KOPT-K1 (cell line): ENCODE data around the gene NXT1.
"Not testable (repeated sequence)": the region's sequence is repeated elsewhere in the genome, so short reads cannot be mapped to it uniquely, and the experiment has no call there.

Experiments
- H3K27ac ChIP-seq: fragments of 200-600 bp; sonication (generic); 2 replicates; pipeline ENCODE4 v1.5.1; 2016; ENCODE audit warnings: antibody characterized with exemption, mild to moderate bottlenecking, low read depth, low read length; ENCODE audit not compliant: poor library complexity, severe bottlenecking
- H3K36me3 ChIP-seq: fragments of 200-600 bp; sonication (generic); 2 replicates; pipeline ENCODE4 v1.5.1; 2017; ENCODE audit warnings: antibody characterized with exemption, mild to moderate bottlenecking, low read length, moderate library complexity; ENCODE audit not compliant: insufficient read depth
- H3K9me3 ChIP-seq: fragments of 200-600 bp; sonication (generic); 2 replicates; pipeline ENCODE4 v1.5.1; 2017; ENCODE audit warnings: antibody characterized with exemption, low read length, mild to moderate bottlenecking; ENCODE audit not compliant: insufficient read depth, poor library complexity, severe bottlenecking

The NXT1 gene

DNA sequence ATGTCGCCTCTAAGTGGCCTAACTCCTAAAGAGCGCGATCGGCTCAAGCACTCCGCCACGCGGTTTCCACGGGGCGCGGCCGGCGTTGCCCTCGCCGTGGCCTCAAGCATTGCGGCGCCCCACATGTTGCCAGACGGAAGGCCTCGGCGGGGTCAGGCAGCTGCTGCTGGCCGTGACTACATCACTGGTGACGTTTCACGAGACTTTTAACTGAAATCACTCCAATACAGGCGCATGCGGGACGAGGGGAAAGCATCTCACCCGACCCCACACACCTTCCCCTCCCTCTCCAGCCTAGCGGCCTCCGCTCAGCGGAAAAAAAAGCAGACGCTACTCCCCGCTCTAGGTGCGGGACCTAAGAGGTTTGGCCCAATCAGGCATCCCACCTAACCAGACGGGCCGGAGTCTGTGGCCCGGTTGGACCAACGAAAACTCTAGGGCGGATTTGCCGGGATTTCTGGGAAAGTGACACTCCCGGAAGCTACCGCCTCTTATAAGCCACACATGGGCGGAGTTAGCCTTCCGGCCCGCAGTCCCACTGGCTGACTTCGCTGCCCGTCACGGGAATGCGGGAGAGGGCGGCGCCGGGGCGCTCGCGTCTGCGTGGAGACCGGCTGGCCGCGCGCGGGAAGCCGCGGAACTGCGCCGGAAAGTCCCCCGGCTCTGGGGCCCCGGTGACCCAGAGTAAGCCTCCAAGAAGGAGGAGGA lies at the start of gene NXT1:
NXT1 (plus strand) TSS at position 596 of the 708 bp plus-strand sequence. CDS start 3,251 bp downstream, outside the sequence.
- H3K9me3 ChIP-seq: no peaks in the 10 kb centered on the region
- H3K36me3 ChIP-seq: peaks cover 27% of the 10 kb centered on the region
- H3K27ac ChIP-seq: peak within 1 kb of the TSS; percentile 87

DNA sequence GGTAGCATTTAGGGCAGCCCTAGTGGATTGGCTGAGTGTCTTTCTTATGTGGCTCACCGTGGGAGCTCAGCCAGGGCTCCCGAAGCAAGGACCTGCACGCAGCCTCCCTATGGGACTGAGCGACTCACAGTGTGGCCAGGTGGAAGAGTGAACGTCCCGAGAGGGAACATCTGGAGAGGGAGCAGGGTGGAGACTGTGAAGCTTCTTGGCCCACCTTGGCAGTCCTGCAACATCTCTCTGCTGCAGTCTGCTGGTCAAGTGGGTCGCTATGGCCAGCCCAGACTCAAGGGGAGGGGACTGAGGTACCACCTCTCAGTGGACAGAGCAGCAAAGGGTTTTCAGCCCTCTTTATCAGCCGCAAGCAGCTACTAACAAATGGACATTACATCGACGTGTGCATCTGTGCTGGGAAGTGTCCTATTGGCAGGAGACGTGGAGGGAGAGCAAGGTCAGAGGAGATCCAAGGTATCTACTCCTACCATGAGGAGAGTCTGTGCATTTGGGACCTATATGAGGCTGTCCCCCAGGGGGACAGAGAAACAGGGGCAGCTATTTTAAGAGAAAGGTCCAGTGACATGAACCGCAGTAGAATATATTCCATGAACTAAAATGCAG lies 49.0 kb upstream of the NXT1 start:
- Histone ChIP-seq H3K36me3 (no peaks in the 10 kb centered on the region), H3K9me3 (no peaks in the 10 kb centered on the region), H3K27ac (no peak overlapping the region)

DNA sequence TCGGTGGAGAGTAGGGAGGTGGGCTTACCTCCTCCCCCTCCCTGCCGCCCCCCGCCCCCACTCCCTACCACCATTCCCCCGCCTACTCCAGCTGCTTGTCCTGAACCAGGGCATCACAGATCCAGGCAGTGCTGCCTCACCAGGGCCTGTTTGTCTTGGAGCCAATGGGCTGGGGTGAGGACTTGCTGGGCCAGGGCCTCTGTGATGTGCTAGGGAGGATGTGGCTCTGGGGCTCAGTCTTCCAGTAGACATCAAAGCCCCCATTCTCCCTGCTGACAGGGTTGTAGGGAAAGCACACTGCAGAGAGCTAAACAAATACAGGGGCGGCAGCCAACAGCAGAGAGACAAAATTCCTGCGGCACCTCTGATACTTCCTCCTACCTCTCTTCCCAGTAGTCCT lies 48.2 kb upstream of the NXT1 start:
- no peak overlapping the region for H3K27ac ChIP-seq
- H3K9me3 ChIP-seq: no peaks in the 10 kb centered on the region
- H3K36me3 ChIP-seq: no peaks in the 10 kb centered on the region

DNA sequence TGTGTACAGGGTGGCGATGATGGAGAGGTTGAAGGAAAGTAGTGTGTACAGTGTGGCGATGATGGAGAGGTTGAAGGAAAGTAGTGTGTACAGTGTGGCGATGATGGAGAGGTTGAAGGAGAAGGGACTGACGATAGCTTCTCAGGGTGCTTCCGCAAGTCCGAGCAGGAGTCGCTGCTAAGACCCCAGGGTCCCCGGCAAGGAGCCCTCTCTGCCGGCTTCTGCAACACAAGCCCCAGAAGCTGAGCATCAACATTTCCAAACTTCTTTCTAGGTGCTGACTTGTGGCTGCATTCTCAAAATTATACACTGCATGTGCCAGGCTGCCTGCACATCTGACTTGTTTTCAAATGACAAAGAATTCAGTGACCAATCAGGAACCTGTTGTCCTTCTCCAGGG lies 47.8 kb upstream of the NXT1 start:
- Histone ChIP-seq H3K27ac (no peak overlapping the region), H3K36me3 (no peaks in the 10 kb centered on the region), H3K9me3 (no peaks in the 10 kb centered on the region)

DNA sequence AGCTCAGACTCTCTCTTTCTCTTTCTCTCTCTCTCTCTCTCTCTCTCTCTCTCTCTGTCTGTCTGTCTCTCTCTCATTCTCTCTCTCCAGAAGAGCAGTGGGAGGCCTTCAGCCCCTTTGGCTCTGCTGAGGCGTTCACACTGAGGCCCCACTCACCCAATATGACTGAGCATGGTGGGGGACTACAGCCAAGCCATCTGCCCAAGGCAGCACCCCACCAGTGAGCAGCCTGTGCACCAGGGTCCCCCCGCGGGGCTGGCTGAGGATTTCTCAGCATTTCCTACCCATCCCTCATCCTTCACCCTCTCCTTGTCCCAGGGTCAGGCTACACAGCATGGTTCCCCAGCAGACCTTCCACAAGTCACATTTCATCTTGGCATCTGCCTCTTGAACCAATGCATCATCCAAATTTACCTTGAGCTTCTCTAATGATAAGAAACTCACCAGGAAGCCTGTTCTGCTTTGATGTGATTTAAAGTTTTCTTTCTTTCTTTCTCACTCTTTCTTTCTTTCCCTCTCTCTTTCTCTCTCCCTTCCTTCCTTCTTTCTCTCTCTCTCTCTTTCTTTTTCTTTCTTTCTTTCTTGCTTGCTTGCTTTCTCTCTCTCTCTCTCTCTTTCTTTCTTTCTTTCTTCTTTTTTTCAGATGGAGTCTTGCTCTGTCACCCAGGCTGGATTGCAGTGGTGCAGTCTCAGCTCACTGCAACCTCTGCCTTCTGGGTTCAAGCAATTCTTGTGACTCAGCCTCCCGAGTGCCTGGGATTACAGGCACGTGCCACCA lies 47.1 kb upstream of the NXT1 start:
- Histone ChIP-seq H3K36me3 (no peaks in the 10 kb centered on the region), H3K27ac (no peak overlapping the region), H3K9me3 (no peaks in the 10 kb centered on the region)

DNA sequence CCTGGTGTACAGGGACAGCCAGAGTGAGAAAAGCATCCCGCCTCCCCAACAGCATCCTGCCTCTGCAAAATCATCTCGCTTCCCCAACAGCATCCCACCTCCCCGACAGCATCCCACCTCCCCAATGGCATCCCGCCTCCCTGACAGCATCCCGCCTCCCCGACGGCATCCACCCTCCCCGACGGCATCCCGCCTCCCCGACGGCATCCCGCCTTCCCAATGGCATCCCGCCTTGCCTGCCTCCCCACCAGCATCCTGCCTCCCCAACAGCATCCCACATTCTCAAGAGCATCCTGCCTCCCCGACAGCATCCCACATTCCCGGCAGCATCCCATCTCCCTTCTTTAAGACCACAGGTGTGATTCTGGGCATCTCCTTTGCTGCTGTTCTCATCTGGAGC lies 46.0 kb upstream of the NXT1 start:
- Histone ChIP-seq H3K9me3 (no peaks in the 10 kb centered on the region), H3K36me3 (no peaks in the 10 kb centered on the region), H3K27ac (no peak overlapping the region)

DNA sequence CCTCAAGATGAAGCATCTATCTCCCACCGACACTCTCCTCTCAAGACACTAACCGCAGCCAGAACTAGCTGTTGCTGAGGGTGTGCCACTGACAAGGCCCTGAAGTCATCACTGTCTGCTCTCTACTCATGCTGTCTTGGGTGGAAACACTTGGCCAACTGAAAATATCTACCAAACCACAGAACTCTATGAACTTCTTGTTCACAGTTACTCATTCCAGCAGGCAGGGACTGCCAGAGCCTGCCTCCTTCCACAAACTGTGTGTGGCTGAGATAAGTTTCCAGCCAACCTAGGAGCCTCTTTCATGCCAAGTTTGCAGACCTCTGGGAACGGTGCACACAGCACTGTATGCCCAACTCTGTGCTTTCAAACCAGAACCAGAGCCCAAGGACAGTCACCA lies 45.5 kb upstream of the NXT1 start:
- H3K27ac ChIP-seq: no peak overlapping the region
- no peaks in the 10 kb centered on the region for H3K9me3 ChIP-seq
- no peaks in the 10 kb centered on the region for H3K36me3 ChIP-seq

DNA sequence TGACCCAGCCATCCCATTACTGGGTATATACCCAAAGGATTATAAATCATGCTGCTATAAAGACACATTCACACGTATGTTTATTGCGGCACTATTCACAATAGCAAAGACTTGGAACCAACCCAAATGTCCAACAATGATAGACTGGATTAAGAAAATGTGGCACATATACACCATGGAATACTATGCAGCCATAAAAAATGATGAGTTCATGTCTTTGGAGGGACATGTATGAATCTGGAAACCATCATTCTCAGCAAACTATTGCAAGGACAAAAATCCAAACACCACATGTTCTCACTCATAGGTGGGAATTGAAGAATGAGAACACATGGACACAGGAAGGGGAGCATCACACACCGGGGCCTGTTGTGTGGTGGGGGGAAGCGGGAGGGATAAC lies 43.2 kb upstream of the NXT1 start:
- not testable (repeated sequence) for H3K9me3 ChIP-seq, H3K36me3 ChIP-seq, H3K27ac ChIP-seq

DNA sequence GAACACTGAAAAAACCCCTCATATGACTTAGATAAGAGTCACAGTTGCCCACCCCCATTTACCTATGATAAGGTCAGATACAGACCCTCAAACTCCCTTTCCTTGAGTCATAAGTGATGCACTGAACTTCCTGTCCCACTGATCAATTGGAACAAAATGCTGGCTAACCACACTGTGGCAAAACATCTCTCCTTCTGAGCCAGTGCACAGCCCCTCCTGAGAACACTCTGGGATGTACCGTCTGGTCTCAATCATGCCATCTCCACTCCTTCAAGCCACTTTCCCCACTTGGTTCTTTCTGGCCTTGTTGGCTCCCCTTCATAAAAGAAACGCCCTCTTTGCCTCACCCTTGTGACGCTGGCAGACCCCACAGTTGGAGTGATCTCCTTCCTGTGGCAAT lies 42.6 kb upstream of the NXT1 start:
- H3K36me3 ChIP-seq: no peaks in the 10 kb centered on the region
- no peaks in the 10 kb centered on the region for H3K9me3 ChIP-seq
- H3K27ac ChIP-seq: no peak overlapping the region

DNA sequence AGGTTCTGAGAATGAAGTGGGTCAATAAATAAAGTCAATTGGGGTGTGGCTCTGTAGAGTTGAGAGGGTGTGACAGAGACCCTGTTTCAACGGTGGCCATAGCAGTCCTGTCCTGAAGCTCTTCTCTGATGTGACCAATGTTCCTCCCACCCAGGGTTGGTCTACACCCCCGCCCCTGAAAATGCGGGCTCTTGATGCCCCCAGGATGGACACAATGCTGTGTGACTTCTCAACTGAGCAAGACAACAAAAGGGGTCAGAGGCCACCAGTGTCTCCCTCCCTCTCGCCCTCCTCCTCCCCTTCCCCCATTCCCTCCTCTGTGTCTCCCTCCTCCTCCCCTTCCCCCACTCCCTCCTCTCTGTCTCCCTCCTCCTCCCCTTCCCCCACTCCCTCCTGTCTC lies 41.7 kb upstream of the NXT1 start:
- no peaks in the 10 kb centered on the region for H3K9me3 ChIP-seq
- H3K27ac ChIP-seq: no peak overlapping the region

DNA sequence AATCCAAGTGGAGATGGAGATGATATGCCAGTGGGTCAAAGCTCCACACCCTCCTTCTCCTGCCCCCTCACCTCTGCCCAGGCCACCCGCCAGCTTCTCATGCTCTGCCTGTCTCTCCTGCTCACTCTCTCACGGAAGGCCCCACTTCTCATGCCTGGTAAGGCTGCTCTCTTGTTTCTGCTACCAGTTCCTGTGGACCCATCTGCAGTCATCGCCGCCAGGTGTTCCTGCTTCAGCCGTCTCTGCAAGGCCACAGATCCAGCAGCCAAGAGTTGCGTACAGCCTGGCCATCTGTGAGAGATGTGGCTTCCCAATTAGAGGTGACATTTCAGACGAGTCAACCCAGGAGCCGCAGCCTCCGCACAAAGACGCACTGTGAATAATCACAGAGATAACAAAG lies 40.8 kb upstream of the NXT1 start:
- Histone ChIP-seq H3K27ac (no peak overlapping the region), H3K36me3 (no peaks in the 10 kb centered on the region), H3K9me3 (no peaks in the 10 kb centered on the region)

More for the DNA sequence above, 41.7 kb upstream of the NXT1 start:
- no peaks in the 10 kb centered on the region for H3K36me3 ChIP-seq

DNA sequence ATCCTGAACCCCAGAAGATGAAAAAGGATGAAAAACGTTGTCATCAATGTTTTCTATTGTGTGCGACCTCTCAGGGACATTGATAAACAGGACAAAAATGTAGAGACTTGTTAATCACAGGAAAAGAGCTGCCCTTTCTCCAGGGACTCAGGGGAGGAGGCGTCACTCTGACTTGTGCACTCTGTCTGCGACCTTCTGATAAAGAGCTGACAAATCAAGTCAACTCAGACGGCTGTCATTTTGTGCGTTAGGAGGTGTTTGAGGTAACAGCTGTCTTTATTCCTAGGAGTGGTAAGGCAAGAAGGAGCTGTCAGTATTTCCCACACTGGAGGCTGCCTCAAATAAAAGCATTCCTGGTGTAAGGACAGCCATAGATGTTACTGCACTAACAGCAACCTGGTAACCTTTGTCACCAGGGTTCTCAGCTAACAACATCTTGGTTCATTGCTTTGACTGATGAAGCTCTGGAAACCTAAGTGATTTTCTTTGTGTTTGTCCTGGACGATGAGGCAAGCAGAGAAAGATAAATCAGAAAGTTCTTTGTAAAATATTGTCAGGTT lies 38.6 kb upstream of the NXT1 start:
- Histone ChIP-seq H3K9me3 (no peaks in the 10 kb centered on the region), H3K36me3 (no peaks in the 10 kb centered on the region), H3K27ac (no peak overlapping the region)

DNA sequence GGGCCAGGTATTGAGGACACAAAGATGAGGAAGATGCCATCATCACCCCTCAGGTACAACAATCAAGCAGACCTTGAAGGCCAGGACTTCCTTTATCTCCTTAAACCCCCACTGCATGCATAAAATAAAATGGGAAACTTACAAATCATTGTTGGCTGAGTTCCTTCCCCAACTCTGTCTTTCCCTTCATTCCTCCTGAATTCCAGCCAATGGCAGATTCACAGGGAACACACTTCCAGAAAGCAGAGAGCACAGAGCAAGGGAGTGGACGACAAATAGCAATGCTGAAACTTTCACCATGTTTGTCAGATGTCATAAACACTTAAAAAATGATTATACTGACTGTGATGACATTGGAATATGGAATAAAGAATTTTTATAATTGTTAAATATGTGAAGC lies 37.3 kb upstream of the NXT1 start:
- H3K36me3 ChIP-seq: no peaks in the 10 kb centered on the region
- H3K9me3 ChIP-seq: no peaks in the 10 kb centered on the region
- no peak overlapping the region for H3K27ac ChIP-seq

DNA sequence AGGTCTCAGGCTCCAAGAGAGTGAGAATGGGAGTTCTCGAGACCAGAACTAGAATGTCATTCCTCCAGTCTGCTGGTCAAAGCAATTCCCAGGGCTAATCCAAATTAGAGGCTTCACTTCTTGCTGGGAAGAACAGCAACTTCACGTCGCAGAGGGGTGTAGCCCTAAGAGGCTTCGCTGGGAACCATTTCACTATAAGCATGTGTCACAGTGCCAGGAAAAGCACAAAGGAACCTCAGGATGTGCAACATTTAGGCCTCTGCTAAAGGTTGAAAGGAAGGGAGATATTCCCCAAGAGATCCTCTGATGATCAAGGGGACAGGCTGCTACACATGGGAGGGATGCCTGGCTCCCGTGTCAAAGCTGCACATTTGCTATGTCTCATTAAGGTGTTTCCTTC lies 35.9 kb upstream of the NXT1 start:
- H3K27ac ChIP-seq: no peak overlapping the region
- no peaks in the 10 kb centered on the region for H3K9me3 ChIP-seq
- no peaks in the 10 kb centered on the region for H3K36me3 ChIP-seq

DNA sequence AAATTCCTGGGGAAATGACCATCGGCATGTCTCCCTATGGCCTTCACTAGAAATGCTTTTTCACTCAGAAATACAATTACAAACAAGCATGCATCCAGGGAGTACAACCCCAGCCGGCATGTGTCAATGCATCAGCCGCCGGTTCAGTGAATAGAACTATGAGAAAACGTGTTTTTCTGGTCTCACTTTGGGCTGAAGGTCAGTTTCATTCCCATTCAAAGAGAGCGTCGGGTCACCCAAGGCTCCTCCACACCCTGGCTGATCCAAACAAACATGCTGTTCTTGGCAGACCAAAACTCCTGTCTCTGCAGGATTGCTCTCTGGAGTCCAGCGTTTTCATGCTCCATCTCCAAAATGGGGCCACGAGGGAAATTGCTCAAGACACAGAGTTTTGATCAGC lies 35.5 kb upstream of the NXT1 start:
- no peaks in the 10 kb centered on the region for H3K9me3 ChIP-seq
- no peak overlapping the region for H3K27ac ChIP-seq
- H3K36me3 ChIP-seq: no peaks in the 10 kb centered on the region
